ENCODE data around the gene MICALL2.

Gene MICALL2

DNA sequence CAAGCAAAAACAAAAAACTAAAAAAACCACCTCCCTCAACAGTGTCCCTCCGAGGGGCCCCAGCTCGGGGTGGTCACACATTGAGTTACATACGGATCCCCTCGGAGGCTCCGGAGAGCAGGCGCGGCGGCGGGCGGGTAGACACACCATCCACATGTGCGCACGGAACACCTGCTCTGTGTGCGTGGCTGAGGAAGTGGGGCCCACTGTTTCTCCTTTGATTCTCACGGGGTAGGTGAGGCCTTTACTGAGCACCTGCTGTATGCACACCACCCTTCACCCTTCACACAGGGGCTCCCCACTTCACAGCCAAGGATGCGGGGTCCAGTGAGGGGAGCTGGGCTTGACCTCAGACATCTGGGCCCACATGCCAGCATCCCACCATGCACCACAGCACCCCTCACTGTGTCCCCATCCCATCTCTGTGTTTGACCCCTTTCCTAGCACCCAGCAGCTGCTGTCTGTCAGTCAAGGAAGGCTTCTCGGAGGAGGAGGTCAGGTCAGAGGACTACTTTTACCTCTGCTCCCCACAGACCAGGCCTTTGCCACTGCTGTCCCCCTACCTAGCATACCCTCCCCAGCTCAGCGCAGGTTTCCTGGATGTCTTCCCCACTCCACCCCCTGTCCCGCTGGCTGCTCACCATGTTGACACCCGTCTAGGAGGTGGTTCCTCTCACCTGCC lies 71.1 kb downstream of the MICALL2 start:
- no peak for DNase-seq

DNA sequence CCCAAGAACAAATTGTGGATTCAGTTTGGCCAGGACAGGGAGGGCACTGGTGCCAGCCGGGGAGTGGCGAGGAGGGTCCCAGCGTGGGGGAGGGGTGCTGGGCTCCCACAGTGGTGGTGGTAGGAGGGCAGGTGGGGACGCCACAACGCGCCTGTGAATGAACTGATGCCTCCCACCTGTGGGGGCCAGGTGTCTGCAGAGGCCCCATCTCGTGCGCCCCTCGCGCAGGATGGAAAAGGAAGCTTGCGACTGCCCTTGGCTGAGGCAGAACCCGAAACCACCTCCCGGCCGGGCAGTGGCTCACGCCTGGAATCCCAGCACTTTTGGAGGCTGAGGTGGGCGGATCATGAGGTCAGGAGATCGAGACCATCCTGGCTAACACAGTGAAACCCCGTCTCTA lies 72.0 kb downstream of the MICALL2 start:
- no peak for DNase-seq

DNA sequence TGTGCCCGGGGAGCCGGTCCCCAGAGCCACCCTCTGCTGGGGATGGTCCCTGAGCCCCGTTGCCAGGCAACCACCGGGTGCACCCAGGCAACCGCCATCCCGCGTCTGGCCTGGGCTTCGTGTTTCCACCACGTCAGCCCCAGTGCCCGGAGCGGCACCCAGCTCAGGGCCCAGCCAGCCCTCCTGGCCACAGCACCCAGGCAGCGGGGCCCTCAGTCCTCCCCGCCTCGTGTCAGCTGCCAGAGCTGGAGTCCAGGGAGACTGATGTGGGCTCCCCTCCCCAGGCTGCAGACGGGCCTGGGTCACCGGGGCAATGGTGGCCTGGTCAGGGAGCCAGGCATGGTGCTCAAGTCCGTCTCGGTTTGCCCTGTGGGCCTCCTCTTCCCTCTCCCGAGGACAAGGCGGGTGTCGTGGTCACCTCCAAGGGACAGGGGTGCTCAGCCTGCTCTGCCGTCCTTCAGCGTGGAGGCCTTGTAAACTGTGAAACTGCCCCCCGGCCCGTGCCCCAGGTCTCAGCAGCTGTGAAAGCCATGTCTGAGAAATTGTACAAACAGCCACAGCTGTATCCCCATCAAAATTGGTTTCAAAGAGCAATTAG lies 72.5 kb downstream of the MICALL2 start:
- peak; percentile 34 for DNase-seq

DNA sequence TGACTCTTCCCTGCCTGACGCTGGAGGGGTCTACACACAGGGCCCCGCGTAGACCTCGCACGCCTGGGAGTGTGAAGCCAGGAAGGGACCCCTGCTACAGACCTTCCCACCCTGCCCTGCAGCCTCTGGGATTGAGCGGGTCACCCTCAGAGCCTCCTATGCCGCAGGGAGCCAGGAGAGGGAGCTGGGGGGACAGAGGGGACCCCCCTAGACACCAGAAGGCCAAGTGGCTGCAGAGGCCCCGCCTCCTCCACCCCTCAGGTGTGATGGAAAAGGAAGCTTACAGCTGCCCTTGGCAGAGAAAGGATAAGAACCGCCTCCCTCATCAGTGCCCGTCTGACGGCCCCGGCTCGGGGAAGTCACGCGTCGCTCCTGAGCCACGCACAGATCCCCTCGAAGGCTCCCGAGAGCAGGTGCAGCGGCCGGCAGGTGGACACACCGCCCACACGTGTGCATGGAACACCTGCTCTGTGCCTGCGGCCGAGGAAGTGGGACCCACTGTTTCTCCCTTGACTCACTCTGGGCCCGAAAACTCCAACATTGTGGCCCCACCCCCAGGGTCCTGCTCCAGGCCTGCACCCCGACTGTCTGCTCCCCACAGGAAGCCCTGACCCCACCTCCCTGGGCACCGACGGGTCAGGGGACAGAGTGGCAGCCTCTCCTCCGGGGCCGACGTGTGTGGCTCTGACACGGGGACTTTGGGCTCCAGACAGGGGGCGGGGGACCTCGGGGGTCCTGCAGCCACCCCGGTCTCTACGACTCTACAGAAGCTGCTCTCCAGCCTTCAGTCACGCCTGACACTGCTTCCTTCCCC lies 73.3 kb downstream of the MICALL2 start:
- DNase-seq, result no peak

DNA sequence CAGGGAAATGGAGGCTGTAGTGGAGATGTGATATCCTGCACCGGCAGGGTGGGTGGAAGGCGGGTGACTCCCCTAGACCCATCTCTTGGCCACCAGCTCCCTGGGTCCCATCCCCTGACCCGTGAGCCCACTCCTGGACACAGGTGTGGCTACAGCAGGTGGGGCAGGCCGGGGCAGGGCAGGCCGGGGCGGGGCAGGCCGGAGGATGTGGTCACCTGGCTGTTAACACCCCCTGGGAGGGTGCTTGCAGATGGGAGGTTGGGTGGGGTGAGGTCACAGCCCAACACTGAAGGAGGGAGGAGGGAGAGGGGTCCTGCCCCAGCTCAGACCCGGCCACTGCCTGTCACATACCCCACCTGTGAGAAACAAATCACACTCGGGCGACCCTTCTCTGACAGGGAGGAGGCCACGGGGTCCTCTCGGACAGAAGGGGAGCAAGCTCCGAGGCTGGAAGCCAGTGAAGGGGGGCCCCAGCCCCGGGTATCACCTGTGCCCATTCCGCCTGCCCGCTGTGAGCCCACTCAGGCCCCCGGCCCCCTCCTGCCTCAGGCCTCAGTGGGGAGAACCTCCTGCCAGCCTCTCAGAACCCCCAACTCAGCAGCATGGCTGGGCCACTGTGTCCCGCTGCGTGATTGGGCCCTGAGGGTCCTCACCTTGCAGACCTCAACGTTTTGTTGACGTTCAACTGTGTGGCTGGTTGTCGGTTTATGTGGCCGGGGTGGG lies 74.0 kb downstream of the MICALL2 start:
- DNase-seq, result no peak
